Tibial nerve (tissue), 4 donors: ENCODE measurements around the gene DDX17.

Source experiments
- CTCF ChIP-seq, 5 experiments: fragments of 200-600 bp in 3 of 5; fragments of 450-650 bp in 2 of 5; sonication (generic) in 3 of 5; IDR thresholded peaks; one replicate each; pipeline ENCODE4 v1.5.1; 2016 to 2019; ENCODE audit warnings: antibody characterized with exemption in 5 of 5, mild to moderate bottlenecking in 3 of 5, moderate library complexity in 2 of 5
- EP300 ChIP-seq, 2 donors: sonication (generic); formaldehyde crosslinking; IDR thresholded peaks; one replicate each; pipeline ENCODE4 v1.6.1; 2017; ENCODE audit warnings: antibody characterized with exemption in 2 of 2, mild to moderate bottlenecking in 1 of 2
- POLR2A ChIP-seq, 2 donors: fragments of 450-650 bp; IDR thresholded peaks; one replicate each; pipeline ENCODE4 v1.6.1; 2017; ENCODE audit warnings: antibody characterized with exemption in 2 of 2, mild to moderate bottlenecking in 2 of 2, moderate library complexity in 2 of 2

- TF ChIP-seq CTCF (IDR thresholded peaks at IDR 0.05), result no peak
- TF ChIP-seq POLR2A (IDR thresholded peaks at IDR 0.05), result no peak
- TF ChIP-seq EP300 (IDR thresholded peaks at IDR 0.05), result no peak
These were observed 49.8 kb downstream of the DDX17 start for GRCh38 chr22:38456272-38456835.
